RKO (cell line): ENCODE data around the gene MAPK4.

ENCODE experiments used
- DNase-seq: peaks from one replicate; pipeline ENCODE4 v3.0.0-alpha.2; 2016; ENCODE audit warnings: low spot score

The MAPK4 gene

GRCh38 chr18:50720325-50720674, 160.4 kb downstream of the MAPK4 start:
- no peak for DNase-seq

- DNase-seq = no peak
Measured at GRCh38 chr18:50721006-50721405, 161.1 kb downstream of the MAPK4 start.

- DNase-seq = no peak
Measured at GRCh38 chr18:50721451-50722120, 161.7 kb downstream of the MAPK4 start.

- DNase-seq = no peak
Measured at GRCh38 chr18:50722311-50722710, 162.4 kb downstream of the MAPK4 start.

GRCh38 chr18:50724751-50725151, 164.9 kb downstream of the MAPK4 start:
- no peak for DNase-seq

GRCh38 chr18:50726960-50727589, 167.2 kb downstream of the MAPK4 start:
- DNase-seq = no peak

GRCh38 chr18:50727721-50728471, 168.0 kb downstream of the MAPK4 start:
- DNase-seq = no peak

- DNase-seq = no peak
Measured at GRCh38 chr18:50729376-50729775, 169.5 kb downstream of the MAPK4 start.

GRCh38 chr18:50729986-50730385, 170.1 kb downstream of the MAPK4 start:
- DNase-seq = no peak

- no peak for DNase-seq
Measured at GRCh38 chr18:50734342-50734741, 174.5 kb downstream of the MAPK4 start.

GRCh38 chr18:50734886-50735285, 175.0 kb downstream of the MAPK4 start:
- no peak for DNase-seq

- DNase-seq = no peak
Measured at GRCh38 chr18:50737127-50737526, 177.2 kb downstream of the MAPK4 start.

- no peak for DNase-seq
Measured at GRCh38 chr18:50738098-50738757, 178.3 kb downstream of the MAPK4 start.

GRCh38 chr18:50742952-50743351, 183.1 kb downstream of the MAPK4 start:
- DNase-seq = no peak

- DNase-seq = no peak
Measured at GRCh38 chr18:50744253-50744652, 184.4 kb downstream of the MAPK4 start.

- DNase-seq = no peak
Measured at GRCh38 chr18:50745945-50746344, 186.1 kb downstream of the MAPK4 start.

GRCh38 chr18:50747849-50748242, 188.0 kb downstream of the MAPK4 start:
- no peak for DNase-seq

GRCh38 chr18:50748243-50749229, 188.6 kb downstream of the MAPK4 start:
- DNase-seq = no peak

GRCh38 chr18:50749421-50749820, 189.5 kb downstream of the MAPK4 start:
- DNase-seq = no peak

- no peak for DNase-seq
Measured at GRCh38 chr18:50749945-50750344, 190.1 kb downstream of the MAPK4 start.

- DNase-seq = no peak
Measured at GRCh38 chr18:50750546-50750945, 190.7 kb downstream of the MAPK4 start.

GRCh38 chr18:50751490-50751889, 191.6 kb downstream of the MAPK4 start:
- DNase-seq = no peak
